HepG2 (cell line): Measurements from ENCODE around the gene ADH5. TPM values are rescaled to one million over a fixed set of nuclear protein-coding genes. Genes with fewer than 3 reads are reported as not detected.

Experiments used
- ATAC-seq: fragments of 200-7000 bp; cut with Tn5 transposase; 3 replicates; pipeline ENCODE4 v1.9.1; 2020; ENCODE audit warnings: mild to moderate bottlenecking, moderate library complexity
- BruUV-seq: library from RNA; stranded (reverse); fragments of 400-500 nt; replicated peaks from 2 replicates; lab custom pipeline; 2021; lab: Mats Ljungman, UMichigan
- CTCF ChIA-PET: fragments of 300-600 bp; formaldehyde crosslinking; extraction: SDS; loops from one replicate; lab custom pipeline; 2021; ENCODE audit warnings: low total read pairs, inconsistent platforms, low intra/inter-chr PET ratio; lab: Yijun Ruan, JAX
- POLR2A ChIA-PET: fragments of 350-600 bp; sonication (Branson Sonifier 250); formaldehyde crosslinking; loops from one replicate; lab custom pipeline; 2020; ENCODE audit warnings: antibody characterized with exemption, inconsistent platforms; lab: Yijun Ruan, JAX
- DNase-seq: peaks from one replicate; pipeline ENCODE4 v3.0.0-alpha.2; 2015; ENCODE audit warnings: low spot score
- FAIRE-seq: peaks from 3 replicates; lab custom pipeline; 2011; peaks lifted over from hg19 to GRCh38; lab: Jason Lieb, UNC
- H2AFZ ChIP-seq: one replicate; pipeline ENCODE4 v1.6.1; 2011; ENCODE audit warnings: low read length, inconsistent platforms
- H3K27ac ChIP-seq: fragments of 300-600 bp; 3 replicates; pipeline ENCODE4 v1.8.0; 2011; ENCODE audit warnings: mixed run types, mild to moderate bottlenecking, mixed read lengths, low read length, inconsistent platforms; ENCODE audit not compliant: insufficient read depth; ENCODE audit errors: extremely low read length
- H3K27me3 ChIP-seq, 2 experiments: fragments of 200-600 bp in 1 of 2; 2 replicates in 1 of 2; 3 replicates in 1 of 2; pipeline versions ENCODE4 v1.6.0 to v1.8.0; 2011; ENCODE audit warnings: low read length in 2 of 2, mild to moderate bottlenecking in 2 of 2, moderate library complexity in 2 of 2, inconsistent platforms in 1 of 2; ENCODE audit not compliant: insufficient read depth in 2 of 2, control insufficient read depth in 1 of 2
- H3K36me3 ChIP-seq, 2 experiments: fragments of 200-600 bp in 1 of 2; replicated peaks in 1 of 2; 2 replicates in 1 of 2; 3 replicates in 1 of 2; pipeline versions ENCODE4 v1.5.1 to v1.8.0; 2011; ENCODE audit warnings: low read length in 2 of 2, inconsistent platforms in 1 of 2; ENCODE audit not compliant: insufficient read depth in 2 of 2, control insufficient read depth in 1 of 2
- H3K4me1 ChIP-seq: 2 replicates; pipeline ENCODE4 v1.5.1; 2012; ENCODE audit warnings: low read length, inconsistent platforms; ENCODE audit not compliant: insufficient read depth
- H3K4me2 ChIP-seq: 2 replicates; pipeline ENCODE4 v1.6.0; 2011; ENCODE audit warnings: low read depth, low read length, inconsistent platforms
- H3K4me3 ChIP-seq, 3 experiments: fragments of 200-600 bp in 1 of 3; sonication (generic), shearing (Covaris generic) in 1 of 3; replicated peaks in 1 of 3; 2 replicates each; pipeline ENCODE4 v1.5.1; 2011 to 2016; ENCODE audit warnings: low read length in 3 of 3, inconsistent platforms in 2 of 3, low read depth in 2 of 3, mild to moderate bottlenecking in 2 of 3, control low read depth in 1 of 3, mixed read lengths in 1 of 3; ENCODE audit not compliant: insufficient read depth in 1 of 3
- H3K79me2 ChIP-seq: one replicate; pipeline ENCODE4 v1.6.1; 2011; ENCODE audit warnings: low read length, inconsistent platforms; ENCODE audit not compliant: insufficient read depth
- H3K9ac ChIP-seq: 2 replicates; pipeline ENCODE4 v1.6.0; 2011; ENCODE audit warnings: mild to moderate bottlenecking, low read depth, low read length, inconsistent platforms; ENCODE audit not compliant: insufficient read depth
- H3K9me3 ChIP-seq: 2 replicates; pipeline ENCODE4 v1.5.1; 2012; ENCODE audit warnings: mild to moderate bottlenecking, low read length
- H4K20me1 ChIP-seq: 2 replicates; pipeline ENCODE4 v1.6.0; 2011; ENCODE audit warnings: inconsistent platforms, mild to moderate bottlenecking, low read length, moderate library complexity; ENCODE audit not compliant: insufficient read depth
- GABPA ChIP-seq, 2 experiments: IDR thresholded peaks; 2 replicates each; pipeline ENCODE4 v1.6.1; 2011 to 2016; ENCODE audit warnings: low read depth in 2 of 2, low read length in 1 of 2, missing biosample characterization in 1 of 2, missing genetic modification characterization in 1 of 2
- HOXA5 ChIP-seq: sonication (generic); formaldehyde crosslinking; IDR thresholded peaks from 2 replicates; pipeline ENCODE4 v1.4.0; 2020; ENCODE audit warnings: missing genetic modification reagents
- MIER2 ChIP-seq: IDR thresholded peaks from 2 replicates; pipeline ENCODE4 v1.6.1; 2016; ENCODE audit warnings: missing biosample characterization, missing genetic modification reagents
- MYNN ChIP-seq: sonication (generic); formaldehyde crosslinking; IDR thresholded peaks from 2 replicates; pipeline ENCODE4 v1.4.0; 2020; ENCODE audit warnings: mild to moderate bottlenecking, low read depth, missing genetic modification reagents
- REXO4 ChIP-seq: sonication (generic); formaldehyde crosslinking; IDR thresholded peaks from 2 replicates; pipeline ENCODE4 v1.8.0; 2022; ENCODE audit warnings: missing genetic modification reagents, mild to moderate bottlenecking, borderline replicate concordance
- ZNF20 ChIP-seq: sonication (generic); formaldehyde crosslinking; IDR thresholded peaks from 2 replicates; pipeline ENCODE4 v1.4.0; 2020; ENCODE audit warnings: mild to moderate bottlenecking, moderate library complexity, missing genetic modification reagents
- ZNF331 ChIP-seq: sonication (generic); formaldehyde crosslinking; IDR thresholded peaks from 2 replicates; pipeline ENCODE4 v1.4.0; 2020; ENCODE audit warnings: missing genetic modification reagents
- ZNF619 ChIP-seq: sonication (generic); formaldehyde crosslinking; IDR thresholded peaks from 2 replicates; pipeline ENCODE4 v1.4.0; 2020; ENCODE audit warnings: mild to moderate bottlenecking, missing genetic modification reagents
- WGBS: methylation state at CpG from one replicate; pipeline ENCODE4 v1.1.6; 2017; ENCODE audit warnings: low lambda C conversion rate; 5-methylcytosine and 5-hydroxymethylcytosine counted together
- in situ Hi-C: cut with HindIII; loops from 2 replicates; pipeline ENCODE4 v1.10.0; 2017; ENCODE audit warnings: low pct_unique_long_range_greater_than_20kb; ENCODE audit not compliant: extremely low pct_ligation_motif_present
- intact Hi-C: fragments of 100-400 bp; cut with micrococcal nuclease; formaldehyde crosslinking; loops from one replicate; pipeline ENCODE4 v1.10.0; 2022; ENCODE audit not compliant: unreplicated experiment
- polyA plus RNA-seq, 8 experiments: library from polyadenylated mRNA; depleted of rRNA in 3 of 8; stranded (reverse) in 7 of 8; unstranded in 1 of 8; fragments of >200 nt; fragmentation: Illumina TruSeq in 4 of 8; extraction: Trizol in 4 of 8; gene quantifications; 2 replicates each; pipeline versions ENCODE4 v1.2.1 to v1.2.3, GENCODE V29; 2011 to 2016; ENCODE audit warnings: low read depth in 4 of 8, missing spikeins in 1 of 8, mixed read lengths in 1 of 8; ENCODE audit not compliant: insufficient read depth in 1 of 8
- total RNA-seq, 5 experiments: library from RNA; depleted of rRNA; stranded (reverse); fragments of >200 nt; fragmentation: Illumina TruSeq; extraction: Trizol; gene quantifications; 2 replicates each; pipeline ENCODE4 v1.2.3, GENCODE V29; 2016; ENCODE audit warnings: low read depth in 1 of 5
- TF ChIP-seq, protein P1 (sequence below): sonication (generic); formaldehyde crosslinking; IDR thresholded peaks from 2 replicates; pipeline ENCODE4 v1.4.0; 2020; ENCODE audit warnings: low read depth, missing genetic modification reagents

Gene ADH5
- total and polyA plus RNA-seq, 2 of the 13 experiments (the other 11 are each of a cell fraction or from before 2014, with no cell fraction given), result 349 to 512 TPM

DNA sequence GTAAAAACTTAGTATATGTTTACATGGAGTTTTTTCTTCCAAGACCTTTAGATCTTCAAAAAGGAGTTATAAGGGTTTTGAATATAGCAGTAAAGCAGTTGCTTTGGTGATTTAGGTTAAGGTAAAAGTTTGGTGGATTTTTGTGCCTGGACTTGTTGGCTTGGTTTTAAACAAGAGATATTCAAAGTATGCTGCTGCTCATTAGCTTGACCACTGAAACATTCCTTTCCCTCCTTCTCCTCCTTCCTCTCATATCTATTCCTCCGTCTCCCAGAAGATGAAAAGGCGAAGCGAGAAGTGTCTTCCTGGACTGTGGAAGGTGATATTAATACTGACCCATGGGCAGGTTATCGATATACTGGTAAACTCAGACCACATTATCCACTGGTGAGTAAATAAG lies 54.6 kb downstream of the ADH5 start:
- Histone ChIP-seq H4K20me1 (no peaks in the 10 kb centered on the region; the same call in 1 of the 2 replicates), H3K4me2 (no peak overlapping the region), H3K36me3 (peaks cover 4 to 18% of the 10 kb centered on the region in 2 experiments), H3K27ac (no peak overlapping the region), H3K4me1 (peaks cover 28% of the 10 kb centered on the region), H3K9ac (no peak overlapping the region), H2AFZ (no peak overlapping the region), H3K9me3 (peaks cover 5% of the 10 kb centered on the region; the same call in 1 of the 2 replicates), H3K79me2 (peaks cover 38% of the 10 kb centered on the region), H3K4me3 (no peak overlapping the region)
- ATAC-seq (no peak), FAIRE-seq (no peak), DNase-seq (no peak)
- WGBS, result 95% methylated on average over 4 of the region's 4 CpGs
- in situ Hi-C loops (no loop called here), intact Hi-C loops (no loop called here)
- no TSS peak for BruUV-seq
- TF ChIP-seq GABPA (IDR thresholded peaks at IDR 0.05; ENCODE audit: low read depth, low read length) (no peak), GABPA (CRISPR knock-in tag; IDR thresholded peaks at IDR 0.05; ENCODE audit: low read depth) (no peak), MYNN (CRISPR knock-in tag) (no peak), ZNF20 (CRISPR knock-in tag) (no peak), MIER2 (CRISPR knock-in tag) (no peak), REXO4 (CRISPR knock-in tag) (no peak), ZNF619 (CRISPR knock-in tag) (no peak), ZNF331 (no peak), HOXA5 (CRISPR knock-in tag) (no peak)
- TF ChIP-seq, protein P1, sequence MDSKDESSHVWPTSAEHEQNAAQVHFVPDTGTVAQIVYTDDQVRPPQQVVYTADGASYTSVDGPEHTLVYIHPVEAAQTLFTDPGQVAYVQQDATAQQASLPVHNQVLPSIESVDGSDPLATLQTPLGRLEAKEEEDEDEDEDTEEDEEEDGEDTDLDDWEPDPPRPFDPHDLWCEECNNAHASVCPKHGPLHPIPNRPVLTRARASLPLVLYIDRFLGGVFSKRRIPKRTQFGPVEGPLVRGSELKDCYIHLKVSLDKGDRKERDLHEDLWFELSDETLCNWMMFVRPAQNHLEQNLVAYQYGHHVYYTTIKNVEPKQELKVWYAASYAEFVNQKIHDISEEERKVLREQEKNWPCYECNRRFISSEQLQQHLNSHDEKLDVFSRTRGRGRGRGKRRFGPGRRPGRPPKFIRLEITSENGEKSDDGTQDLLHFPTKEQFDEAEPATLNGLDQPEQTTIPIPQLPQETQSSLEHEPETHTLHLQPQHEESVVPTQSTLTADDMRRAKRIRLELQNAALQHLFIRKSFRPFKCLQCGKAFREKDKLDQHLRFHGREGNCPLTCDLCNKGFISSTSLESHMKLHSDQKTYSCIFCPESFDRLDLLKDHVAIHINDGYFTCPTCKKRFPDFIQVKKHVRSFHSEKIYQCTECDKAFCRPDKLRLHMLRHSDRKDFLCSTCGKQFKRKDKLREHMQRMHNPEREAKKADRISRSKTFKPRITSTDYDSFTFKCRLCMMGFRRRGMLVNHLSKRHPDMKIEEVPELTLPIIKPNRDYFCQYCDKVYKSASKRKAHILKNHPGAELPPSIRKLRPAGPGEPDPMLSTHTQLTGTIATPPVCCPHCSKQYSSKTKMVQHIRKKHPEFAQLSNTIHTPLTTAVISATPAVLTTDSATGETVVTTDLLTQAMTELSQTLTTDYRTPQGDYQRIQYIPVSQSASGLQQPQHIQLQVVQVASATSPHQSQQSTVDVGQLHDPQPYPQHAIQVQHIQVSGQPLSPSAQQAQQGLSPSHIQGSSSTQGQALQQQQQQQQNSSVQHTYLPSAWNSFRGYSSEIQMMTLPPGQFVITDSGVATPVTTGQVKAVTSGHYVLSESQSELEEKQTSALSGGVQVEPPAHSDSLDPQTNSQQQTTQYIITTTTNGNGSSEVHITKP (CRISPR knock-in tag), result no peak
- TF ChIP-seq, all 625 proteins: peak for 0
- POLR2A ChIA-PET, result no interaction called here
- no peaks in the 10 kb centered on the region for H3K27me3 ChIP-seq
- CTCF ChIA-PET, result no interaction called here
